Measurements from ENCODE around the gene PRODH. TPM values are rescaled to one million over a fixed set of nuclear protein-coding genes. Genes with fewer than 3 reads are reported as not detected.
"Not testable (repeated sequence)": the region's sequence is repeated elsewhere in the genome, so short reads cannot be mapped to it uniquely, and the experiment has no call there.

Gene PRODH
- total RNA-seq, 1 donor from 2014 or later = 16.1 TPM

DNA sequence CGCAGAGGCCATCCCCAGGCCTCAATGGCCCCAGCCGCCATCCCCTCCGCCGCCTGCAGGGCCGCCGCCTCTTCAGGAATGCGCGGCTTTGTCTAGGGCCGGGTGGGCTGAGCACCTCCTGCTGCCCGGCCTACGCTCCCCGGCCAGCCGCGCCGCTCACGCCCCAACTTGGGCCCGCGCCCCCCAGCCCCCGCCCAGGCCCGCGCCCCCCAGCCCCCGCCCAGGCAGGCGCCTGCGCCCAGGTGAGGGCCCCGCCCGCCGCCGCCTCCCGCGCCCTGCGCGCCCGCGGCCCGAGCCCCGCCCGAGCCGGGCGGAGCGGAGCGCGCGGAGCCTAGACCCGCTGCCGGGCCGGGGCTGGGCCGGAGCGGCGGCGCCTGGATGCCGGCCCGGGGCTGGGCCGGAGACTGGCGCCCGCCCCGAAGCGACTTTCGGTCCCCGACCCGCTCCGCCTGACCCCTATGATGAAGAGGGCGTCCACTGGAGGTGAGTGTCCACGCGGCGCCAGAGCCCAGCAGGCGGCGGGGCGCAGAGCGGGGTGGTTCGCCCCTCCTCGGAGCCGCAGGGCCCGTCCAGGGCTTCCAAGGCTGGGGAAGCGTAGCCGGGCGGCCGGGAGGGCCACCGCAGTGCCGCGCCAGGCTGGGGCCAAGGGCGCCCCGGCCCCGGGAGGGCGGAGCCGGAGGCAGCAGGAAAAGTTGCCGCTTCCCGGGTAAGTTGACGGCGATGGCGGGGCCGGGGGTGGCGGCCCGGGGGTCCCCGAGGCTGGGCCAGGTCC, 34.3 kb upstream of the PRODH start:
- Mint-ChIP-seq H3K27me3 (no peaks in the 10 kb centered on the region), H3K9me3 (no peaks in the 10 kb centered on the region), H3K4me3 (no peak overlapping the region), H3K36me3 (no peaks in the 10 kb centered on the region), H3K4me1 (ENCODE audit: unreplicated experiment) (no peaks in the 10 kb centered on the region), H3K27ac (no peak overlapping the region)
- TF ChIP-seq, protein P1, sequence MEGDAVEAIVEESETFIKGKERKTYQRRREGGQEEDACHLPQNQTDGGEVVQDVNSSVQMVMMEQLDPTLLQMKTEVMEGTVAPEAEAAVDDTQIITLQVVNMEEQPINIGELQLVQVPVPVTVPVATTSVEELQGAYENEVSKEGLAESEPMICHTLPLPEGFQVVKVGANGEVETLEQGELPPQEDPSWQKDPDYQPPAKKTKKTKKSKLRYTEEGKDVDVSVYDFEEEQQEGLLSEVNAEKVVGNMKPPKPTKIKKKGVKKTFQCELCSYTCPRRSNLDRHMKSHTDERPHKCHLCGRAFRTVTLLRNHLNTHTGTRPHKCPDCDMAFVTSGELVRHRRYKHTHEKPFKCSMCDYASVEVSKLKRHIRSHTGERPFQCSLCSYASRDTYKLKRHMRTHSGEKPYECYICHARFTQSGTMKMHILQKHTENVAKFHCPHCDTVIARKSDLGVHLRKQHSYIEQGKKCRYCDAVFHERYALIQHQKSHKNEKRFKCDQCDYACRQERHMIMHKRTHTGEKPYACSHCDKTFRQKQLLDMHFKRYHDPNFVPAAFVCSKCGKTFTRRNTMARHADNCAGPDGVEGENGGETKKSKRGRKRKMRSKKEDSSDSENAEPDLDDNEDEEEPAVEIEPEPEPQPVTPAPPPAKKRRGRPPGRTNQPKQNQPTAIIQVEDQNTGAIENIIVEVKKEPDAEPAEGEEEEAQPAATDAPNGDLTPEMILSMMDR (conservative IDR thresholded peaks at IDR 0.05) = peak; percentile 65
- no peak for DNase-seq (ENCODE audit: extremely low spot score, unreplicated experiment)

GRCh38 chr22:18969158-18969942, 33.3 kb upstream of the PRODH start:
- not testable (repeated sequence) for H3K27ac Mint-ChIP-seq; H3K36me3 Mint-ChIP-seq; H3K27me3 Mint-ChIP-seq; H3K9me3 Mint-ChIP-seq; DNase-seq (ENCODE audit: extremely low spot score, unreplicated experiment); H3K4me1 Mint-ChIP-seq (ENCODE audit: unreplicated experiment)
- peak overlapping the region; percentile 71 for H3K4me3 Mint-ChIP-seq

DNA sequence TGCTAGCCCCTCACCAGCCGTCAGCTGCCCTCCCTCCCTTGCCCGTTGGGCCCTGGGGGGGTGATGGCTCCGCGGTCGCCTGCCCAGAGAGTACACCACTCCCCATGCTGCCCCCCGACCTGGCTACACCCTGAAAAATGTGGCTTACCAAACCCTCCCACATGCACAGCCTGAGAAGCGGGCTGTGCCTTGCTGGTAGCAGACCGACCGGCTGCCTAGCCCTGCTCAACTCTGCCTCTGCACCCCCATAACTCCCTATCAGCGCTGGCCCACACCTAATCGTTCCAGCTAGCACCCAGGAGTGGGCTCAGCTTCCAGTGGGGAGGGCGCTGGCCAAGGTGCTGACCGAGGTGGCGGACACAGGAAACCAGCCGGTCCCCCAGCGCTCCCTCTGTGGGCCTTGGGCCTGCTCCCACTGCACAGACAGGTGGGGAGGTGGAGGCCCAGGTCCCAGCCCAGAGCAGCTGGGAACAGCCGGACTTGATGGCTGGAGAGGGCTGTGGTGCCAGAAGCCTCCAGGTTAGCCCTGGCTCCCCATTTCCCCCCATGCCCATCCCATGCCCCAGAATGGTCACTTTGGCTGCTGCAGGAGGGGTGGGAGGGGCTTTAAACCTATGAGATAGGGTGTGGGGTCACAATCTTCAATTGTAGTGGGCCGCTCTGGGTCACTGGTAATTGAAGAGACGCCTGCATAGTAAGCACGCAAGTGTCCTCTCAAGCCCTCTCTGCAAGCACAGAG, 32.1 kb upstream of the PRODH start:
- no peaks in the 10 kb centered on the region for H3K9me3 Mint-ChIP-seq
- TF ChIP-seq, protein P1 (conservative IDR thresholded peaks at IDR 0.05) = no peak
- H3K4me1 Mint-ChIP-seq (ENCODE audit: unreplicated experiment) = no peaks in the 10 kb centered on the region
- no peaks in the 10 kb centered on the region for H3K36me3 Mint-ChIP-seq
- no peak overlapping the region for H3K27ac Mint-ChIP-seq
- DNase-seq (ENCODE audit: extremely low spot score, unreplicated experiment) = no peak
- H3K4me3 Mint-ChIP-seq = no peak overlapping the region
- no peaks in the 10 kb centered on the region for H3K27me3 Mint-ChIP-seq

GRCh38 chr22:18967391-18968010, 31.4 kb upstream of the PRODH start:
- H3K27ac Mint-ChIP-seq; H3K4me1 Mint-ChIP-seq (ENCODE audit: unreplicated experiment); DNase-seq (ENCODE audit: extremely low spot score, unreplicated experiment); H3K9me3 Mint-ChIP-seq; H3K4me3 Mint-ChIP-seq; H3K36me3 Mint-ChIP-seq; H3K27me3 Mint-ChIP-seq: not testable (repeated sequence)

DNA sequence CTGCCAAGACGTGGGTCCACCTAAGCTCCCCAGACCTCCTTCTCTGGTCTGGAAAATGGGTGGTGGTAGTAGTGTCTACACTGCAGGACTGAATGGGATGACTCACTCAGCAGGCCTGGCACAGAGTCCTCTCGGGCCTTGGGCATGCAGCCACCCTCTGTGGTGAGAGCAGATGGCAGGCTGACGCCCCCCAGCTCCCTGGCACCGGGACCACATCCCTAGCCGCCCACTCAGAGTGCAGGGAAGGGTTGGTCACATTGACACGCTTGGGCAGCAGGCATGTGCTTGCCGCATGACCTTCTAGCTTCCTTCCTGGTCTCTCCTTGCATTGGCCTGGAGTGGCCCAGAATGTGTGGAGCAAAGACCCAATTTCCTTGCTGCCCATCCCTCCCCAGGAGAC, 30.7 kb upstream of the PRODH start:
- no peak overlapping the region for H3K4me3 Mint-ChIP-seq
- H3K36me3 Mint-ChIP-seq = no peaks in the 10 kb centered on the region
- TF ChIP-seq, protein P1 (conservative IDR thresholded peaks at IDR 0.05) = no peak
- no peaks in the 10 kb centered on the region for H3K9me3 Mint-ChIP-seq
- H3K27ac Mint-ChIP-seq = no peak overlapping the region
- no peaks in the 10 kb centered on the region for H3K27me3 Mint-ChIP-seq
- no peaks in the 10 kb centered on the region for H3K4me1 Mint-ChIP-seq (ENCODE audit: unreplicated experiment)
- DNase-seq (ENCODE audit: extremely low spot score, unreplicated experiment) = no peak
